GM21737 (cell line): ENCODE results near the gene FARP1.

ENCODE experiments used
- ATAC-seq: cut with Tn5 transposase; IDR thresholded peaks from one replicate; pipeline ENCODE4 v1.9.1; 2021; ENCODE audit warnings: mild to moderate bottlenecking, moderate library complexity; ENCODE audit not compliant: unreplicated experiment

Gene FARP1

GRCh38 chr13:98172590-98173422, 29.9 kb downstream of the FARP1 start:
- no peak for ATAC-seq

GRCh38 chr13:98173431-98174152, 30.7 kb downstream of the FARP1 start:
- no peak for ATAC-seq

- ATAC-seq, result no peak
These were observed 31.4 kb downstream of the FARP1 start for GRCh38 chr13:98174307-98174706.

GRCh38 chr13:98175043-98175442, 32.1 kb downstream of the FARP1 start:
- no peak for ATAC-seq

GRCh38 chr13:98175823-98176222, 32.9 kb downstream of the FARP1 start:
- ATAC-seq, result no peak

GRCh38 chr13:98176777-98177608, 34.1 kb downstream of the FARP1 start, which contains the start of gene RNF113B:
Gene RNF113B, minus strand, starts transcription at chr13:98177269. Its CDS starts 33 bp downstream, at chr13:98177236.
- no peak for ATAC-seq

- ATAC-seq, result no peak
These were observed 37.2 kb downstream of the FARP1 start for GRCh38 chr13:98180092-98180491.

GRCh38 chr13:98181111-98181815, 38.4 kb downstream of the FARP1 start:
- ATAC-seq, result no peak

GRCh38 chr13:98182153-98182552, 39.3 kb downstream of the FARP1 start:
- ATAC-seq, result no peak

- no peak for ATAC-seq
These were observed 39.7 kb downstream of the FARP1 start for GRCh38 chr13:98182589-98182988.

GRCh38 chr13:98184792-98185191, 41.9 kb downstream of the FARP1 start:
- ATAC-seq, result no peak

- no peak for ATAC-seq
These were observed 44.5 kb downstream of the FARP1 start for GRCh38 chr13:98187155-98187964.

GRCh38 chr13:98187965-98188261, 45.0 kb downstream of the FARP1 start:
- ATAC-seq, result no peak

- ATAC-seq, result no peak
These were observed 45.8 kb downstream of the FARP1 start for GRCh38 chr13:98188544-98189166.

- ATAC-seq, result no peak
These were observed 47.1 kb downstream of the FARP1 start for GRCh38 chr13:98189841-98190505.

- ATAC-seq, result no peak
These were observed 48.1 kb downstream of the FARP1 start for GRCh38 chr13:98190889-98191444.

GRCh38 chr13:98192008-98192407, 49.1 kb downstream of the FARP1 start:
- no peak for ATAC-seq

GRCh38 chr13:98195054-98195791, 52.3 kb downstream of the FARP1 start:
- no peak for ATAC-seq
